HepG2 (cell line): ENCODE data around the gene PAX4. TPM values are rescaled to one million over a fixed set of nuclear protein-coding genes. Genes with fewer than 3 reads are reported as not detected.

Experiments used
- FOXA3 ChIP-seq: IDR thresholded peaks from 2 replicates; pipeline ENCODE4 v1.6.1; 2016; ENCODE audit warnings: missing genetic modification reagents, missing compliant biosample characterization
- NCOA1 ChIP-seq: sonication (generic); formaldehyde crosslinking; IDR thresholded peaks from 2 replicates; pipeline ENCODE4 v1.9.0; 2021; ENCODE audit warnings: missing genetic modification reagents
- SP140L ChIP-seq: sonication (generic); formaldehyde crosslinking; IDR thresholded peaks from 2 replicates; pipeline ENCODE4 v1.4.0; 2020; ENCODE audit warnings: missing genetic modification reagents, borderline replicate concordance
- ZFP36L1 ChIP-seq: sonication (generic); formaldehyde crosslinking; IDR thresholded peaks from 2 replicates; pipeline ENCODE4 v1.8.0; 2022; ENCODE audit warnings: mild to moderate bottlenecking, missing genetic modification reagents, moderate library complexity
- ZNF180 ChIP-seq: sonication (generic); formaldehyde crosslinking; IDR thresholded peaks from 2 replicates; pipeline ENCODE4 v1.4.0; 2020; ENCODE audit warnings: low read depth, missing genetic modification reagents, borderline replicate concordance
- ZNF264 ChIP-seq: sonication (generic); formaldehyde crosslinking; IDR thresholded peaks from 2 replicates; pipeline ENCODE4 v1.4.0; 2020; ENCODE audit warnings: missing genetic modification reagents
- ZNF430 ChIP-seq: sonication (generic); formaldehyde crosslinking; IDR thresholded peaks from 2 replicates; pipeline ENCODE4 v1.9.0; 2021; ENCODE audit warnings: mild to moderate bottlenecking, missing genetic modification reagents
- ZNF557 ChIP-seq: sonication (generic); formaldehyde crosslinking; IDR thresholded peaks from 2 replicates; pipeline ENCODE4 v1.4.0; 2020; ENCODE audit warnings: missing genetic modification reagents
- ZNF570 ChIP-seq: sonication (generic); formaldehyde crosslinking; IDR thresholded peaks from 2 replicates; pipeline ENCODE4 v1.4.0; 2020; ENCODE audit warnings: mild to moderate bottlenecking, missing genetic modification reagents, borderline replicate concordance
- ZNF652 ChIP-seq: IDR thresholded peaks from 2 replicates; pipeline ENCODE4 v1.6.1; 2016; ENCODE audit warnings: low read depth, borderline replicate concordance
- ZZZ3 ChIP-seq: sonication (generic); formaldehyde crosslinking; IDR thresholded peaks from 2 replicates; pipeline ENCODE4 v1.4.0; 2020; ENCODE audit warnings: missing genetic modification reagents, mild to moderate bottlenecking, borderline replicate concordance
- polyA plus RNA-seq, 8 experiments: library from polyadenylated mRNA; depleted of rRNA in 3 of 8; stranded (reverse) in 7 of 8; unstranded in 1 of 8; fragments of >200 nt; fragmentation: Illumina TruSeq in 4 of 8; extraction: Trizol in 4 of 8; gene quantifications; 2 replicates each; pipeline versions ENCODE4 v1.2.1 to v1.2.3, GENCODE V29; 2011 to 2016; ENCODE audit warnings: low read depth in 4 of 8, missing spikeins in 1 of 8, mixed read lengths in 1 of 8; ENCODE audit not compliant: insufficient read depth in 1 of 8
- total RNA-seq, 5 experiments: library from RNA; depleted of rRNA; stranded (reverse); fragments of >200 nt; fragmentation: Illumina TruSeq; extraction: Trizol; gene quantifications; 2 replicates each; pipeline ENCODE4 v1.2.3, GENCODE V29; 2016; ENCODE audit warnings: low read depth in 1 of 5
- TF ChIP-seq, protein P1 (sequence below): IDR thresholded peaks from 2 replicates; pipeline ENCODE4 v1.6.1; 2016; ENCODE audit warnings: missing compliant biosample characterization, missing genetic modification reagents, borderline replicate concordance
- TF ChIP-seq, protein P2 (sequence below): IDR thresholded peaks from 2 replicates; pipeline ENCODE4 v1.6.1; 2016; ENCODE audit warnings: missing biosample characterization, missing genetic modification reagents, low read depth
- TF ChIP-seq, protein P3 (sequence below), 2 experiments: fragments of 450-650 bp in 1 of 2; sonication (generic) in 1 of 2; formaldehyde crosslinking in 1 of 2; IDR thresholded peaks; 2 replicates each; pipeline versions ENCODE4 v1.6.1 to v1.8.0; 2016 to 2022; ENCODE audit warnings: antibody characterized with exemption in 1 of 2, mild to moderate bottlenecking in 1 of 2, missing genetic modification reagents in 1 of 2
- TF ChIP-seq, protein P4 (sequence below): sonication (generic); formaldehyde crosslinking; IDR thresholded peaks from 2 replicates; pipeline ENCODE4 v1.5.0; 2020; ENCODE audit warnings: missing genetic modification reagents

Gene PAX4
- total and polyA plus RNA-seq, 2 of the 13 experiments (the other 11 are each of a cell fraction or from before 2014, with no cell fraction given), result not detected

DNA sequence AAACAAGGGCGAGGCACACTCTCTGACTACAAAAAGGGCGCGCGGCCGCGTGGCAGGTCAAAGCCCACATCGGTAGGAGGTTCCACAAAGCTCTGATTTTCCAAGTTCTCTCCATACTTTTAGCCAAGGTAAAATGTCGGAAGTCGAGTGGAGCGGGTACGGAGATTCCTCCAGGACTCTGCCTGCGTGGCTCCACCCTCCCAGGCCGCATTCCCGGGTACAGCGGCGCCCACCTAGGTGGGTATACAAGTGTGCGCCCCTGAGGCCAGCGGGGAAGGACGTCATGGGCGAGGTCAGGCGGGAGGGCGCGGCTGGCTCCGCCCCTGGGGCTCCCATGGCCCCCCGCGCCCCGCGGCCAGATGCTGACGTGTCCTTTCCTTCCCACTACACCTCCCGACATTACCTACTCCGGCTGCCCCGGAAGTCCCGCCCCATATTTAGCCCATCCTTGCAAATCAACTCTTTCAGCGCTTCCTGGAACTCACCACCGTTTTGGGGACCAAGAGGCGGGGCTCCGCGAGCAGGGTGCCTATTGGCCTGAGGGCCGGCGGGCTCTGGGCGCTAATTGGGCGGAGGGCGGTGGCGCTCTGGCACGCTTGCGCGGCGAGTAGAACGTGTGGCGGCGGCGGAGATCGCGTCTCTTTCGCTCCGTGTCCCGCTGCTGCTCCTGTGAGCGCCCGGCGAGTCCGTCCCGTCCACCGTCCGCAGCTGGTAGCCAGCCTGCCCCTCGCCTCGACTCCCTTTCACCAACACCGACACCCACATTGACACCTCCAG is 33.8 kb upstream of the PAX4 start, which contains the start of gene SND1 (continued):
- TF ChIP-seq ZNF264 (CRISPR knock-in tag) (peak; percentile 74), NCOA1 (no peak), ZZZ3 (no peak; the same call in 1 of the 2 replicates), ZNF430 (no peak), SP140L (no peak), ZFP36L1 (CRISPR knock-in tag) (no peak), FOXA3 (CRISPR knock-in tag) (peak; percentile 42; the same call in 1 of the 2 replicates), ZNF180 (no peak), ZNF652 (CRISPR knock-in tag) (0 out of 2 replicates have a peak, but pooled peaks have one; percentile 28), ZNF570 (CRISPR knock-in tag) (no peak), ZNF557 (0 out of 2 replicates have a peak, but pooled peaks have one; percentile 56)
- TF ChIP-seq, protein P1, sequence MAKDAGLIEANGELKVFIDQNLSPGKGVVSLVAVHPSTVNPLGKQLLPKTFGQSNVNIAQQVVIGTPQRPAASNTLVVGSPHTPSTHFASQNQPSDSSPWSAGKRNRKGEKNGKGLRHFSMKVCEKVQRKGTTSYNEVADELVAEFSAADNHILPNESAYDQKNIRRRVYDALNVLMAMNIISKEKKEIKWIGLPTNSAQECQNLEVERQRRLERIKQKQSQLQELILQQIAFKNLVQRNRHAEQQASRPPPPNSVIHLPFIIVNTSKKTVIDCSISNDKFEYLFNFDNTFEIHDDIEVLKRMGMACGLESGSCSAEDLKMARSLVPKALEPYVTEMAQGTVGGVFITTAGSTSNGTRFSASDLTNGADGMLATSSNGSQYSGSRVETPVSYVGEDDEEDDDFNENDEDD (CRISPR knock-in tag), result peak; percentile 63
- TF ChIP-seq, protein P2, sequence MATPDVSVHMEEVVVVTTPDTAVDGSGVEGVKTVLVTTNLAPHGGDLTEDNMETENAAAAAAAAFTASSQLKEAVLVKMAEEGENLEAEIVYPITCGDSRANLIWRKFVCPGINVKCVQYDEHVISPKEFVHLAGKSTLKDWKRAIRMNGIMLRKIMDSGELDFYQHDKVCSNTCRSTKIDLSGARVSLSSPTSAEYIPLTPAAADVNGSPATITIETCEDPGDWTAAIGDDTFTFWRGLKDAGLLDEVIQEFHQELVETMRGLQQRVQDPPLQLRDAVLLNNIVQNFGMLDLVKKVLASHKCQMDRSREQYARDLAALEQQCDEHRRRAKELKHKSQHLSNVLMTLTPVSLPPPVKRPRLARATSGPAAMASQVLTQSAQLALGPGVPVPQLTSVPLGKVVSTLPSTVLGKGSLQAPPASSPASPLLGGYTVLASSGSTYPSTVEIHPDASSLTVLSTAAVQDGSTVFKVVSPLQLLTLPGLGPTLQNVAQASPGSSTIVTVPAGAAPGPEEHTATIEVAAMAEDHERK (CRISPR knock-in tag), result 0 out of 2 replicates have a peak, but pooled peaks have one; percentile 49
- TF ChIP-seq, protein P3, sequence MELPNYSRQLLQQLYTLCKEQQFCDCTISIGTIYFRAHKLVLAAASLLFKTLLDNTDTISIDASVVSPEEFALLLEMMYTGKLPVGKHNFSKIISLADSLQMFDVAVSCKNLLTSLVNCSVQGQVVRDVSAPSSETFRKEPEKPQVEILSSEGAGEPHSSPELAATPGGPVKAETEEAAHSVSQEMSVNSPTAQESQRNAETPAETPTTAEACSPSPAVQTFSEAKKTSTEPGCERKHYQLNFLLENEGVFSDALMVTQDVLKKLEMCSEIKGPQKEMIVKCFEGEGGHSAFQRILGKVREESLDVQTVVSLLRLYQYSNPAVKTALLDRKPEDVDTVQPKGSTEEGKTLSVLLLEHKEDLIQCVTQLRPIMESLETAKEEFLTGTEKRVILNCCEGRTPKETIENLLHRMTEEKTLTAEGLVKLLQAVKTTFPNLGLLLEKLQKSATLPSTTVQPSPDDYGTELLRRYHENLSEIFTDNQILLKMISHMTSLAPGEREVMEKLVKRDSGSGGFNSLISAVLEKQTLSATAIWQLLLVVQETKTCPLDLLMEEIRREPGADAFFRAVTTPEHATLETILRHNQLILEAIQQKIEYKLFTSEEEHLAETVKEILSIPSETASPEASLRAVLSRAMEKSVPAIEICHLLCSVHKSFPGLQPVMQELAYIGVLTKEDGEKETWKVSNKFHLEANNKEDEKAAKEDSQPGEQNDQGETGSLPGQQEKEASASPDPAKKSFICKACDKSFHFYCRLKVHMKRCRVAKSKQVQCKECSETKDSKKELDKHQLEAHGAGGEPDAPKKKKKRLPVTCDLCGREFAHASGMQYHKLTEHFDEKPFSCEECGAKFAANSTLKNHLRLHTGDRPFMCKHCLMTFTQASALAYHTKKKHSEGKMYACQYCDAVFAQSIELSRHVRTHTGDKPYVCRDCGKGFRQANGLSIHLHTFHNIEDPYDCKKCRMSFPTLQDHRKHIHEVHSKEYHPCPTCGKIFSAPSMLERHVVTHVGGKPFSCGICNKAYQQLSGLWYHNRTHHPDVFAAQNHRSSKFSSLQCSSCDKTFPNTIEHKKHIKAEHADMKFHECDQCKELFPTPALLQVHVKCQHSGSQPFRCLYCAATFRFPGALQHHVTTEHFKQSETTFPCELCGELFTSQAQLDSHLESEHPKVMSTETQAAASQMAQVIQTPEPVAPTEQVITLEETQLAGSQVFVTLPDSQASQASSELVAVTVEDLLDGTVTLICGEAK (IDR thresholded peaks at IDR 0.05), result no peak
- TF ChIP-seq, protein P3 (CRISPR knock-in tag; IDR thresholded peaks at IDR 0.05), result peak; percentile 54
- TF ChIP-seq, protein P4, sequence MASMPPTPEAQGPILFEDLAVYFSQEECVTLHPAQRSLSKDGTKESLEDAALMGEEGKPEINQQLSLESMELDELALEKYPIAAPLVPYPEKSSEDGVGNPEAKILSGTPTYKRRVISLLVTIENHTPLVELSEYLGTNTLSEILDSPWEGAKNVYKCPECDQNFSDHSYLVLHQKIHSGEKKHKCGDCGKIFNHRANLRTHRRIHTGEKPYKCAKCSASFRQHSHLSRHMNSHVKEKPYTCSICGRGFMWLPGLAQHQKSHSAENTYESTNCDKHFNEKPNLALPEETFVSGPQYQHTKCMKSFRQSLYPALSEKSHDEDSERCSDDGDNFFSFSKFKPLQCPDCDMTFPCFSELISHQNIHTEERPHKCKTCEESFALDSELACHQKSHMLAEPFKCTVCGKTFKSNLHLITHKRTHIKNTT (CRISPR knock-in tag), result no peak
